GM23248 (cell line): ENCODE data around the gene PKNOX1. TPM values are rescaled to one million over a fixed set of nuclear protein-coding genes. Genes with fewer than 3 reads are reported as not detected.

Experiments used
- DNase-seq: peaks from one replicate; pipeline ENCODE4 v3.0.0-alpha.2; 2015
- H2AFZ ChIP-seq: fragments of 200-600 bp; sonication (generic); 2 replicates; pipeline ENCODE4 v1.6.1; 2016; ENCODE audit warnings: antibody characterized with exemption
- H3F3A ChIP-seq: fragments of 200-600 bp; sonication (generic); 2 replicates; pipeline ENCODE4 v1.6.1; 2016; ENCODE audit warnings: mild to moderate bottlenecking, antibody characterized with exemption, mixed run types; ENCODE audit not compliant: insufficient read depth
- H3K27ac ChIP-seq: fragments of 200-600 bp; sonication (generic); 2 replicates; pipeline ENCODE4 v1.5.1; 2016; ENCODE audit warnings: mild to moderate bottlenecking
- H3K27me3 ChIP-seq: fragments of 200-600 bp; sonication (generic); replicated peaks from 2 replicates; pipeline ENCODE4 v1.6.1; 2016; ENCODE audit warnings: mild to moderate bottlenecking; ENCODE audit not compliant: insufficient read depth
- H3K36me3 ChIP-seq: fragments of 200-600 bp; sonication (generic); 2 replicates; pipeline ENCODE4 v1.6.1; 2016; ENCODE audit warnings: low read depth, mild to moderate bottlenecking
- H3K4me1 ChIP-seq: fragments of 200-600 bp; sonication (generic); 2 replicates; pipeline ENCODE4 v1.6.1; 2016; ENCODE audit warnings: mild to moderate bottlenecking; ENCODE audit not compliant: insufficient read depth
- H3K4me2 ChIP-seq: fragments of 200-600 bp; sonication (generic); one replicate; pipeline ENCODE4 v1.6.1; 2016; ENCODE audit warnings: mild to moderate bottlenecking; ENCODE audit not compliant: unreplicated experiment
- H3K4me3 ChIP-seq: fragments of 200-600 bp; sonication (generic); 2 replicates; pipeline ENCODE4 v1.5.1; 2016; ENCODE audit warnings: mild to moderate bottlenecking
- H3K79me2 ChIP-seq: fragments of 200-600 bp; sonication (generic); 2 replicates; pipeline ENCODE4 v1.6.1; 2016; ENCODE audit warnings: mild to moderate bottlenecking; ENCODE audit not compliant: insufficient read depth
- H3K9ac ChIP-seq: fragments of 200-600 bp; sonication (generic); 2 replicates; pipeline ENCODE4 v1.6.1; 2016; ENCODE audit warnings: mild to moderate bottlenecking
- H3K9me2 ChIP-seq: fragments of 200-600 bp; sonication (generic); 2 replicates; pipeline ENCODE4 v1.6.1; 2016; ENCODE audit warnings: mixed run types, mild to moderate bottlenecking, moderate library complexity; ENCODE audit not compliant: insufficient read depth
- H3K9me3 ChIP-seq: fragments of 200-600 bp; sonication (generic); one replicate; pipeline ENCODE4 v1.6.1; 2017; ENCODE audit warnings: low read depth
- H4K20me1 ChIP-seq: fragments of 200-600 bp; sonication (generic); 2 replicates; pipeline ENCODE4 v1.6.0; 2016; ENCODE audit not compliant: insufficient read depth
- EZH2 ChIP-seq: fragments of 200-600 bp; sonication (generic); IDR thresholded peaks from 2 replicates; pipeline ENCODE4 v1.6.1; 2018; ENCODE audit warnings: antibody characterized with exemption, mild to moderate bottlenecking; ENCODE audit not compliant: insufficient read depth, poor library complexity, severe bottlenecking
- EZH2phosphoT487 ChIP-seq: fragments of 200-600 bp; sonication (generic); IDR thresholded peaks from 2 replicates; pipeline ENCODE4 v1.6.1; 2018; ENCODE audit warnings: antibody characterized with exemption, moderate library complexity, mild to moderate bottlenecking, low read depth; ENCODE audit not compliant: insufficient read depth
- WGBS, 2 experiments: methylation state at CpG; one replicate each; pipeline ENCODE4 v1.1.6; 2015 to 2017; ENCODE audit warnings: low lambda C conversion rate in 2 of 2, low coverage in 1 of 2; ENCODE audit errors: missing lambda C conversion rate in 2 of 2; 5-methylcytosine and 5-hydroxymethylcytosine counted together
- in situ Hi-C: fragments of 300-500 bp; cut with MboI; formaldehyde crosslinking; loops from 2 replicates; pipeline ENCODE4 v1.15.0; 2020
- polyA plus RNA-seq: library from polyadenylated mRNA; unstranded; fragments of >200 nt; fragmentation: Nextera tagmentation; extraction: Ambion mirVana; gene quantifications from 2 replicates; pipeline ENCODE4 v1.2.1, GENCODE V29; 2016
- total RNA-seq: library from RNA; depleted of rRNA; stranded (reverse); fragments of >200 nt; shearing (Covaris generic); gene quantifications from 2 replicates; pipeline ENCODE4 v1.2.3, GENCODE V29; 2014

The PKNOX1 gene
- total and polyA plus RNA-seq, 2 experiments from 2014 or later: 11.1 to 25.9 TPM

DNA sequence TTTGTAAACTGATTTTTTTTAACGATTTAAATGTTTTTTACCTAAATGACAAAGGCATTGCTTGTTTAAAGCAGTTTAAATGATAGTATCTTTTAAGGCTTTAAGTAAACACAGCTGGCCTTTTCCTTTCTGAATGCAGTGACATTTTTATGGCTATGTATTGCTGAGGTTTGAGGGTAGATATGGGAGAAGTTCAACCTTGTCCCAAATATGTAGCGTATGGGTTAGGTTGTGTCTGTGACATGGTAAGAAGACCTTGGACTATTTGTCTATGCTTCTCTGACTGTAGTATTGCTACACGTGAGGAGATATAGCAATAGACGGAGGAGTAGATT lies 32.5 kb downstream of the PKNOX1 start:
- DNase-seq: no peak
- Histone ChIP-seq H3K79me2 (no peaks in the 10 kb centered on the region), H3K4me3 (no peak overlapping the region), H4K20me1 (no peaks in the 10 kb centered on the region), H3K9ac (no peak overlapping the region), H3K27ac (no peak overlapping the region), H3K9me2 (no peaks in the 10 kb centered on the region), H3K36me3 (0 out of 2 replicates have a peak, but pooled peaks cover 11% of the 10 kb centered on the region), H3K9me3 (no peaks in the 10 kb centered on the region), H2AFZ (no peak overlapping the region), H3K4me1 (no peaks in the 10 kb centered on the region), H3K4me2 (no peak overlapping the region), H3K27me3 (no peaks in the 10 kb centered on the region), H3F3A (no peaks in the 10 kb centered on the region)
- TF ChIP-seq EZH2phosphoT487 (no peak), EZH2 (no peak)
- in situ Hi-C loops: no loop called here
- 96 to 99% methylated on average over 4 of the region's 4 CpGs for WGBS, 2 experiments

DNA sequence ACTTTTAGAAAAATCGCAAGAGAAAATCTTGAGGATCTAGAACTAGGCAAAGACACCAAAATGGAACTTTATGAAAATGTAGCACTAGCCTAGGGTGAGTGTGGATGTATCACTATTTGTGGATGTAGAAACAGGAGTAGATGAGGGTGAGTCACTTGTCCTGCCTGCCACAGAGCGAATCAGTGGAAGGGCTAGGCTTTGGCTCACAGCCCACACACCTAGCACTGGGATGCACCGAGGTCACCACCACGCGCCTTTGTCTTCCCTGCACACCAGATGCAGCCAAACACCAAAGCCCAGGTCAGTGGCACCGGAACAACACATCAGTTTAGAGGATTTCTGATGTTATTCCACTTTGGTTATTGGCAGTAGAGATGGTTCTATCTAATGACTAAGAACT lies 38.2 kb downstream of the PKNOX1 start:
- WGBS, 2 experiments: 92% methylated on average over 6 of the region's 6 CpGs

DNA sequence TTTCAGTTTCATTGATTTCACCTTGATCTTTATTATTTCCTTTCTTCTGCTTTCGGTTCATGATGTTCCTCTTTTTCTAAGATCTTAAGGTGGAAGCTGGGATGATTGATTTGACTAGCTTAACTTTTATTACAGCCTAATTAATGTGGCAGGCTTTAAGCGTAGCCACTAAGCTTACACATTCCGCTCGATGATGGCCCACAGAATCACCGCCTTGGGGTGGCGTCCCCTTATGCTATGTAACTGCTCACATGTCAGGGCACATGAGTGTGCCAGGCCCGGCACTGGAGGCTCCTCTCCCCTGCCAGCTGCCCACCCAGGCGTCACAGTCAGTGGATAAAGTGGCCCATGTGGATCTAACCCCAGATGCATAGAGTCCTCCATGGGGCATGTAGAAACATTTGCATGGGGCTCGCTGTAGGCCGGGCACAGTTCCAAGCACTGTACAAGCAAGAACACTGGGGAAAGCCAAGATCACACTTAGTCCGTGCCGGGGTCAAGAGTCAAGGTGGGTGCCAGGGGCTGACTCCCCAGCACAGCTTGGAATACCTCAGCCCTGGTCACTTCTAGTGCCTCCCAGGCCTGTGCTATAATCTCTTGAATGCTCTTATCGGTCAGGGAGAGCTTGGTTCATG lies 41.7 kb downstream of the PKNOX1 start:
- WGBS, 2 experiments: 91 to 93% methylated on average over 13 of the region's 13 CpGs

More for the DNA sequence above, 38.2 kb downstream of the PKNOX1 start:
- no peaks in the 10 kb centered on the region for H3K4me1 ChIP-seq
- no peaks in the 10 kb centered on the region for H3K9me2 ChIP-seq
- TF ChIP-seq EZH2 (no peak), EZH2phosphoT487 (no peak)
- H3K9me3 ChIP-seq: no peaks in the 10 kb centered on the region
- peak; percentile 51 for DNase-seq
- no peak overlapping the region for H3K4me2 ChIP-seq
- H3K79me2 ChIP-seq: no peaks in the 10 kb centered on the region
- in situ Hi-C loops: loop anchor here (5.0 kb wide), 1 partner anchor 50 kb away; no protein-coding TSS in a partner anchor
- H3K36me3 ChIP-seq: 0 out of 2 replicates have a peak, but pooled peaks cover 15% of the 10 kb centered on the region
- H3K4me3 ChIP-seq: no peak overlapping the region
- no peak overlapping the region for H3K27ac ChIP-seq
- H3K27me3 ChIP-seq: no peaks in the 10 kb centered on the region
- H2AFZ ChIP-seq: no peak overlapping the region
- no peak overlapping the region for H3K9ac ChIP-seq
- no peaks in the 10 kb centered on the region for H3F3A ChIP-seq
- H4K20me1 ChIP-seq: no peaks in the 10 kb centered on the region

DNA sequence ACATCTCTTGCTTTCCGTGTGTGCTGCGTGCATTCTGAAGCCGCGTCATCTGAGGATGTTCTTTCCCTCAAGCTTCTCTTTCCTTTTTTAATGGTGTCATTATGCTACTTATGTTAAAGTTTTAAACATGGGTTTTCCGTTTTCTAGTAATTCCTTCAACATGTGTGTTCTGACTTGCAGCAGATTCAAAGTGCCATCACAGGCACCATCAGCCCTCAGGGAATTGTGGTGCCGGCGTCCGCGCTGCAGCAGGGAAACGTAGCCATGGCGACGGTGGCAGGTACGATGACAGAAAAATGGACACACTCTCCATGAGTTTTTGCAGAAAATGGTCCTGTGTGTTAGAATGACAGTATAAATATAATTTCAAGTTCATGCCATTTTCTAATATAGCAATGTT lies 42.4 kb downstream of the PKNOX1 start:
- no peak for DNase-seq
- no peaks in the 10 kb centered on the region for H3K79me2 ChIP-seq
- H3K4me1 ChIP-seq: no peaks in the 10 kb centered on the region
- 0 out of 2 replicates have a peak, but pooled peaks cover 4% of the 10 kb centered on the region for H3K36me3 ChIP-seq
- H3K9me3 ChIP-seq: no peaks in the 10 kb centered on the region
- no peak overlapping the region for H2AFZ ChIP-seq
- H3K27me3 ChIP-seq: no peaks in the 10 kb centered on the region
- no peak overlapping the region for H3K27ac ChIP-seq
- H3K4me3 ChIP-seq: no peak overlapping the region
- no peaks in the 10 kb centered on the region for H4K20me1 ChIP-seq
- H3K4me2 ChIP-seq: no peak overlapping the region
- no peaks in the 10 kb centered on the region for H3K9me2 ChIP-seq
- H3K9ac ChIP-seq: no peak overlapping the region
- 90 to 91% methylated on average over 13 of the region's 13 CpGs for WGBS, 2 experiments
- in situ Hi-C loops: no loop called here
- TF ChIP-seq EZH2 (no peak), EZH2phosphoT487 (no peak)
- no peaks in the 10 kb centered on the region for H3F3A ChIP-seq

More for the DNA sequence above, 41.7 kb downstream of the PKNOX1 start:
- H3K4me3 ChIP-seq: no peak overlapping the region
- no peak overlapping the region for H3K4me2 ChIP-seq
- no peak overlapping the region for H3K9ac ChIP-seq
- H3K27ac ChIP-seq: no peak overlapping the region
- no peaks in the 10 kb centered on the region for H3K79me2 ChIP-seq
- no peaks in the 10 kb centered on the region for H3K9me3 ChIP-seq
- H4K20me1 ChIP-seq: no peaks in the 10 kb centered on the region
- TF ChIP-seq EZH2 (no peak), EZH2phosphoT487 (no peak)
- H3K4me1 ChIP-seq: no peaks in the 10 kb centered on the region
- no peaks in the 10 kb centered on the region for H3K27me3 ChIP-seq
- DNase-seq: no peak
- H3K9me2 ChIP-seq: no peaks in the 10 kb centered on the region
- in situ Hi-C loops: no loop called here
- no peaks in the 10 kb centered on the region for H3F3A ChIP-seq
- 0 out of 2 replicates have a peak, but pooled peaks cover 4% of the 10 kb centered on the region for H3K36me3 ChIP-seq
- no peak overlapping the region for H2AFZ ChIP-seq

DNA sequence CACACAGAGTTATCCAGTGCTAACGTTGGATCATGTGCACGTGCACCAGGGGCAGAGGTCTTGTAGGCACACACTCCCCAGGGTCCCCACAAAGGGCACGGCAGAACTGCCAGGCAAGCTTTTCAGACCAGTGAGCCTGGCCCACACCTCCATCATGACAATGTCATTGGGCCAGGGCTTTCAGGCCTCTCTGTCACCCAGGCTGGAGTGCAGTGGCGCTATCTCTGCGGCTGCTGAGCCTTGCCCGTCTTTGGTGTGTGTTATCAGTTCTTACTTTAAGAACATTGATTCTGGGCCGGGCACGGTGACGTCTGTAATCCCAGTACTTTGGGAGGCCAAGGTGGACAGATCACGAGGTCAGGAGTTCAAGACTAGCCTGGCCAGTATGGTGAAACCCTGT lies 44.2 kb downstream of the PKNOX1 start:
- no peaks in the 10 kb centered on the region for H3K9me3 ChIP-seq
- 95% methylated on average over 10 of the region's 10 CpGs for WGBS, 2 experiments
- H3K9me2 ChIP-seq: no peaks in the 10 kb centered on the region
- no peak overlapping the region for H3K9ac ChIP-seq
- no peaks in the 10 kb centered on the region for H3K27me3 ChIP-seq
- 0 out of 2 replicates have a peak, but pooled peaks cover 3% of the 10 kb centered on the region for H3K36me3 ChIP-seq
- no peaks in the 10 kb centered on the region for H3K79me2 ChIP-seq
- H3F3A ChIP-seq: no peaks in the 10 kb centered on the region
- no peaks in the 10 kb centered on the region for H4K20me1 ChIP-seq
- no peaks in the 10 kb centered on the region for H3K4me1 ChIP-seq
- no peak for TF ChIP-seq EZH2
- no peak for TF ChIP-seq EZH2phosphoT487
- H3K27ac ChIP-seq: no peak overlapping the region
- H2AFZ ChIP-seq: no peak overlapping the region
- DNase-seq: no peak
- in situ Hi-C loops: no loop called here
- no peak overlapping the region for H3K4me3 ChIP-seq
- H3K4me2 ChIP-seq: no peak overlapping the region
